T-cell (primary cell): ENCODE measurements around the gene COL1A1. TPM values are rescaled to one million over a fixed set of nuclear protein-coding genes. Genes with fewer than 3 reads are reported as not detected.

Source experiments
- ATAC-seq, 4 experiments: fragments of 200-7000 bp in 3 of 4; fragments of 150-1000 bp in 1 of 4; cut with Tn5 transposase; replicated peaks in 1 of 4; 1 replicate in 3 of 4; 2 replicates in 1 of 4; pipeline ENCODE4 v1.10.0; 2021; ENCODE audit warnings: moderate library complexity in 3 of 4, mild to moderate bottlenecking in 2 of 4, moderate number of reproducible peaks in 1 of 4
- CTCF ChIA-PET, 2 donors: fragments of 300-600 bp; sonication (Branson Sonifier 250); formaldehyde crosslinking; loops; one replicate each; lab custom pipeline; 2022; ENCODE audit warnings: antibody characterized with exemption in 2 of 2; lab: Charles Lee
- POLR2A ChIA-PET, 2 donors: fragments of 300-600 bp; sonication (Branson Sonifier 250); formaldehyde crosslinking; loops; one replicate each; lab custom pipeline; 2022; ENCODE audit warnings: antibody characterized with exemption in 2 of 2; lab: Charles Lee
- DNase-seq, 35 experiments: peaks; one replicate each; pipeline versions ENCODE4 v3.0.0 to v3.0.0-alpha.2; 2013 to 2023
- H3K27ac ChIP-seq: one replicate; pipeline ENCODE4 v1.5.1; 2013; ENCODE audit warnings: low read length
- H3K27me3 ChIP-seq, 2 experiments: replicated peaks in 1 of 2; 1 replicate in 1 of 2; 2 replicates in 1 of 2; pipeline versions ENCODE4 v1.6.1 to v1.7.0; 2013; ENCODE audit warnings: low read length in 1 of 2, mixed read lengths in 1 of 2; ENCODE audit not compliant: control insufficient read depth in 2 of 2, insufficient read depth in 2 of 2; ENCODE audit errors: extremely low read depth in 1 of 2
- H3K36me3 ChIP-seq, 2 donors: 1 replicate in 1 of 2; 2 replicates in 1 of 2; pipeline versions ENCODE4 v1.6.1 to v1.7.0; 2013; ENCODE audit warnings: low read length in 1 of 2; ENCODE audit not compliant: control insufficient read depth in 2 of 2, insufficient read depth in 1 of 2; ENCODE audit errors: extremely low read depth in 1 of 2
- H3K4me1 ChIP-seq, 2 experiments: 1 replicate in 1 of 2; 2 replicates in 1 of 2; pipeline versions ENCODE4 v1.6.1 to v1.7.0; 2013; ENCODE audit warnings: low read length in 2 of 2, mixed read lengths in 1 of 2; ENCODE audit not compliant: insufficient read depth in 2 of 2, control insufficient read depth in 1 of 2; ENCODE audit errors: extremely low read depth in 1 of 2
- H3K4me3 ChIP-seq, 2 donors: 1 replicate in 1 of 2; 2 replicates in 1 of 2; pipeline versions ENCODE4 v1.5.1 to v1.7.0; 2013; ENCODE audit warnings: mild to moderate bottlenecking in 2 of 2, low read length in 1 of 2, moderate library complexity in 1 of 2; ENCODE audit not compliant: control insufficient read depth in 1 of 2; ENCODE audit errors: extremely low read depth in 1 of 2
- H3K9me3 ChIP-seq: 2 replicates; pipeline ENCODE4 v1.7.0; 2013
- H3K27ac Mint-ChIP-seq, 2 donors: one replicate each; pipeline ENCODE4 v1.8.0; 2020 to 2021; ENCODE audit warnings: mild to moderate bottlenecking in 2 of 2, mixed read lengths in 2 of 2
- H3K27me3 Mint-ChIP-seq, 2 donors: one replicate each; pipeline ENCODE4 v1.8.0; 2021 to 2022; ENCODE audit warnings: mixed read lengths in 2 of 2
- H3K36me3 Mint-ChIP-seq: one replicate; pipeline ENCODE4 v1.8.0; 2021; ENCODE audit warnings: mixed read lengths
- H3K4me1 Mint-ChIP-seq, 3 donors: one replicate each; pipeline ENCODE4 v1.8.0; 2020 to 2022; ENCODE audit warnings: mixed read lengths in 3 of 3, mild to moderate bottlenecking in 1 of 3
- H3K4me3 Mint-ChIP-seq, 3 donors: one replicate each; pipeline ENCODE4 v1.8.0; 2020 to 2022; ENCODE audit warnings: mild to moderate bottlenecking in 3 of 3, mixed read lengths in 3 of 3, moderate library complexity in 3 of 3
- H3K9me3 Mint-ChIP-seq, 3 donors: one replicate each; pipeline ENCODE4 v1.8.0; 2020 to 2022; ENCODE audit warnings: mixed read lengths in 3 of 3
- WGBS: methylation state at CpG from one replicate; pipeline ENCODE4 v1.1.5; 2013; ENCODE audit warnings: missing lambda C conversion rate; ENCODE audit not compliant: insufficient coverage; 5-methylcytosine and 5-hydroxymethylcytosine counted together
- total RNA-seq, 35 experiments: library from RNA in 6 of 35; stranded (reverse) in 6 of 35; fragments of 120-200 nt in 1 of 35; gene quantifications; one replicate each; pipeline versions ENCODE4 v1.2.1 to v1.2.4 and lab custom pipeline; 2013 to 2026

Gene COL1A1
- total RNA-seq, 5 donors from 2014 or later (not counting 1 experiment from before 2014, with no cell fraction given) = 4.1 to 21.0 (median 6.6) TPM

DNA sequence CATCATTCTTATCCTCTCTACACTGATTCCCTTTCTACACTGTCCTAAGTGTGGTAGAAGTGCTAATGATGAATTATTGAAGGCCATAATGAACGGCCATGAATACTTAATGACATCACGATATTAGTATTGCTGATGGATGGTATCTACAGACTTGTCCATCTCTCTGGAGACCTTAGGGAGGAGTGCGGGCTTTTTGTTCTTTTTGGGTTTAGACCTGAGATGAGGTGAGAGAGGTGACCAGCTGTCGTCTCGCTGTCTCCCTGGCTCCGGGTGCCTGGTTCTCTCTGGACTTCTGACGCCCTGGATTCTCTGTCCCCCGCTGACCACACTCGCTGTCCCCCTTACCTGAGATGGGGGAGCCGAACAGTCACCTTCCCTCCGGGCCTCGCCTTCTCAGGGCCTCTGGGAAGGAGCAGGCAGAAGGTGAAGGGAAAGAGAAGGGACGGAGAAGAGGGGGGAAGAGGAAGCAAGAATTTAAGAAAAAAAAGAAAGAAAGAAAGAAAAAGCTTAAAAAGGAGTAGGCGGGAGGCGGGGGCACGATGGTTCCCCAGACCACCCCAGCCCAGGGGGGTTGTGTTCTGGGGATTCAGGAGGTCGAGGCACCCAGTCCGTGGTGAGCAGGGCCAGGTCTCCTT is 18.5 kb downstream of the COL1A1 start:
- no peak for ATAC-seq
- Histone ChIP-seq H3K4me3 (no peak overlapping the region), H3K9me3 (no peaks in the 10 kb centered on the region), H3K27ac (no peak overlapping the region), H3K36me3 (no peaks in the 10 kb centered on the region), H3K27me3 (peaks cover 0 to 26% of the 10 kb centered on the region in 2 experiments), H3K4me1 (peaks cover 2 to 21% of the 10 kb centered on the region in 2 experiments)
- Mint-ChIP-seq H3K27me3 (no peaks in the 10 kb centered on the region), H3K9me3 (no peaks in the 10 kb centered on the region), H3K4me1 (peaks cover 18 to 34% (median 31%) of the 10 kb centered on the region in 3 donors), H3K4me3 (peak overlapping the region in 1 of 3 donors; percentile 68), H3K36me3 (no peaks in the 10 kb centered on the region), H3K27ac (peak overlapping the region in 1 of 2 donors; percentile 68)
- ChIA-PET CTCF (no interaction called here), POLR2A (no interaction called here)
- DNase-seq = no peak
- 97% methylated on average over 4 of the region's 18 CpGs for WGBS

DNA sequence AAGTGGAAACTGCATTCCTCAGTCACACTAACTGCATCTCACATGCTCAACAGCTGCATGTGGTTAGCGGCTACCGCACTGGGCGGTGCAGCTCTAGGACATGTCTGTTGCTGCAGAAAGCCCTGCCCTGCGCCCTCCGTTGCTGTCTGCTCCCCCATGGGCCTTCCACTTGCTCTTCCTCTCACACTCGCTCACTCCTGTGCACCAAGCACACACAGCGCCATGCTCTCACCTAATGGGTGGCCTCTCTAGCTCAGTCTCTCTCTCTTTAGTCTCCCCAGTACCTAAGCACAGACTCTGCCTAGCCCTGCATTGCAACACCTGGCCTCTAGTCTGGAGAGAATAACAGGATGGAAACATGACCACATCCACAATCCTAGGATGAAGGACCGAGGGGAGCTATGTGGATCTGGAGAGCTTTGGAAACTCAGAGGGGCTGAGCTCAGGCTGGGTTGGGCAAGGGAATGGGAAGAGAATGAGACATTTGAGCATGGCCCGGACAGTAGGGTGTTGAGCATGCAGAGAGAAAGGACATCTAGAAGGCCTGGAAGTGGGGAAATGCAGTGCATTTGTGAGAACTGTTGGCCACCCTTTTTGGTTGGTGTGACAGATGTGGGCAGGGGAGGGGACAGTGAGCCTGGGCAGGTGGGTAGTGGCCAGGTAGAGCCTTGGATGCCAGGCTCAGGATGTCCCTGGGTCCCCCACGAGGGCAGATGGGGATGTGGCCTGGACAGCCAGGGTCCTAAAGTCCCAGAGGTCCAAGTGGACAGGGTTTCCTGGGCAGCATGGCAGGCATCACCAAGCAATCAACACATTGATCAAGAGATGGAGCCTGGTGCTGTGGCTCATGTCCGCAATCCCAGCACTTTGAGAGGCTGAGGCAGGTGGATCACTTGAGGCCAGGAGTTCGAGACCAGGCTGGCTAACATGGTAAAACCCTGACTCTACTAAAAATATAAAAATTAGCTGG is 19.6 kb downstream of the COL1A1 start:
- CTCF ChIA-PET = interaction anchor here in 1 of 2 donors (0.6 kb wide), 1 partner anchor 79 kb away, joined by 3 read pairs; no protein-coding TSS in a partner anchor
- H3K27me3 Mint-ChIP-seq = no peaks in the 10 kb centered on the region
- no peaks in the 10 kb centered on the region for H3K36me3 Mint-ChIP-seq
- 82% methylated on average over 10 of the region's 12 CpGs for WGBS
- no peak overlapping the region for H3K4me3 Mint-ChIP-seq
- H3K9me3 Mint-ChIP-seq = no peaks in the 10 kb centered on the region
- no peak overlapping the region for H3K4me3 ChIP-seq
- H3K9me3 ChIP-seq = no peaks in the 10 kb centered on the region
- DNase-seq (no peak), ATAC-seq (no peak)
- peaks cover 0 to 18% of the 10 kb centered on the region in 2 experiments for H3K27me3 ChIP-seq
- no peak overlapping the region for H3K27ac ChIP-seq
- H3K36me3 ChIP-seq = no peaks in the 10 kb centered on the region
- peaks cover 2 to 23% of the 10 kb centered on the region in 2 experiments for H3K4me1 ChIP-seq
- POLR2A ChIA-PET = no interaction called here
- H3K27ac Mint-ChIP-seq = no peak overlapping the region
- peaks cover 18 to 34% (median 33%) of the 10 kb centered on the region in 3 donors for H3K4me1 Mint-ChIP-seq

DNA sequence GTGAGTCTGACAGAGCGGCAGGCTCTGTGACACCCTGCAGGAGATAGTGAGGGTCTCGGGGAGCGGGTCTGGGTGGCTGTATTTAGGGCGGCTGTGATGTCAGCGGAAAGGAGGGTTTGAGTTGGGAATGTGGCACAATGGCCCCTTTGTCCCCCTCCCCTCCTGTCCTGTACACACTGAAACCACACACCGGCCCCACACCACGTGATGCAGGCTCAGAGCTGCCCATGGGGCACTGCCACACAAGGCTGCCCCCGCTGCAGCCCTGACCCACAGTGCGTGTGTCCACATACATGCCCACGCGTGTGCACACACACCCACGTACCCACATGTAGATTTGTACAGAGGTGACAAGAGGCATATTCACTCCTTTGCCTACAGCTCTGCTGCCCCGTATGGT is 20.3 kb downstream of the COL1A1 start:
- Histone ChIP-seq H3K4me1 (peaks cover 2 to 23% of the 10 kb centered on the region in 2 experiments), H3K27ac (no peak overlapping the region), H3K9me3 (no peaks in the 10 kb centered on the region), H3K36me3 (no peaks in the 10 kb centered on the region), H3K27me3 (peaks cover 0 to 15% of the 10 kb centered on the region in 2 experiments), H3K4me3 (no peak overlapping the region)
- DNase-seq (no peak), ATAC-seq (no peak)
- Mint-ChIP-seq H3K27me3 (no peaks in the 10 kb centered on the region), H3K27ac (no peak overlapping the region), H3K9me3 (no peaks in the 10 kb centered on the region), H3K4me3 (no peak overlapping the region), H3K36me3 (no peaks in the 10 kb centered on the region), H3K4me1 (peaks cover 18 to 34% (median 33%) of the 10 kb centered on the region in 3 donors)
- WGBS = 96% methylated on average over 3 of the region's 13 CpGs
- POLR2A ChIA-PET = no interaction called here
- CTCF ChIA-PET = no interaction called here

DNA sequence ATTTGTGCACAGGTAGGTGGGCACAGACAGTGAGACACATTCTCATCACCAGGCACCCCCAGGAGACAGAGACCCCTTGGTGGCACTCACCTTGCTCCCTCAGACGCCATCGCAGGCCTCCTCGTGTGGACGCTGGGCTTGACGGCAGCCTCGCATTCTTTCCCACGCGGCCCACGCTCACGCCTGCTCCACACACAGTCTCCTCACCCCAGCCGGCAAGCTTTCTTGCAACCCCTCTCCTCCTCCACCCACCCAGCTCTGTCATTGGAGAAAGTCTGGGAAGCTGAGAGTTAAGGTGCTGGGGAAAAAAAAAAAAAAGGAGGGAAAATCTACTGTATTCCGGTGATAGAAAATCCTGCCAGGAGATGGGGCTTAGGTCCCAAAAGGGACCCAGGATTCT is 20.8 kb downstream of the COL1A1 start:
- DNase-seq (no peak), ATAC-seq (no peak)
- Mint-ChIP-seq H3K4me1 (peaks cover 18 to 34% (median 33%) of the 10 kb centered on the region in 3 donors), H3K27ac (no peak overlapping the region), H3K4me3 (no peak overlapping the region), H3K36me3 (no peaks in the 10 kb centered on the region), H3K27me3 (no peaks in the 10 kb centered on the region), H3K9me3 (no peaks in the 10 kb centered on the region)
- no peaks in the 10 kb centered on the region for H3K9me3 ChIP-seq
- WGBS = 90% methylated on average over 6 of the region's 12 CpGs
- H3K27ac ChIP-seq = no peak overlapping the region
- no peaks in the 10 kb centered on the region for H3K36me3 ChIP-seq
- ChIA-PET CTCF (interaction anchor here in 1 of 2 donors (0.6 kb wide), 1 partner anchor 205 kb away, joined by 4 read pairs; no protein-coding TSS in a partner anchor), POLR2A (no interaction called here)
- no peak overlapping the region for H3K4me3 ChIP-seq
- peaks cover 2 to 21% of the 10 kb centered on the region in 2 experiments for H3K4me1 ChIP-seq
- H3K27me3 ChIP-seq = peaks cover 0 to 13% of the 10 kb centered on the region in 2 experiments

GRCh38 chr17:50180111-50180510 is 21.3 kb downstream of the COL1A1 start:
- DNase-seq (no peak), ATAC-seq (no peak)
- POLR2A ChIA-PET = no interaction called here
- CTCF ChIA-PET = interaction anchor here in 1 of 2 donors (0.6 kb wide), 1 partner anchor 204 kb away, joined by 4 read pairs; no protein-coding TSS in a partner anchor
- no peak overlapping the region for H3K4me3 ChIP-seq
- Mint-ChIP-seq H3K9me3 (no peaks in the 10 kb centered on the region), H3K36me3 (no peaks in the 10 kb centered on the region), H3K4me1 (peaks cover 18 to 33% (median 31%) of the 10 kb centered on the region in 3 donors), H3K4me3 (no peak overlapping the region), H3K27me3 (no peaks in the 10 kb centered on the region), H3K27ac (no peak overlapping the region)
- H3K36me3 ChIP-seq = no peaks in the 10 kb centered on the region
- no peaks in the 10 kb centered on the region for H3K9me3 ChIP-seq
- H3K4me1 ChIP-seq = peaks cover 2 to 21% of the 10 kb centered on the region in 2 experiments
- no peak overlapping the region for H3K27ac ChIP-seq
- WGBS = 87% methylated on average over 3 of the region's 4 CpGs
- peaks cover 0 to 18% of the 10 kb centered on the region in 2 experiments for H3K27me3 ChIP-seq
